Hematopoietic multipotent progenitor cell treated with erythropoietin and hydrocortisone succinate and interleukin-3 and kit ligand, for 4 days (in vitro differentiated cells): Measurements from ENCODE around the gene CUEDC1.
A peak's percentile ranks its signal among the peaks of the same experiment; 100 is the strongest.

Experiments used
- DNase-seq: peaks from one replicate; pipeline ENCODE4 v3.0.0-alpha.2; 2015

Gene CUEDC1

GRCh38 chr17:57892820-57893595 lies 62.2 kb downstream of the CUEDC1 start:
- peak; percentile 94 for DNase-seq

GRCh38 chr17:57892146-57892819 lies 62.9 kb downstream of the CUEDC1 start:
- DNase-seq, result peak; percentile 89

- no peak for DNase-seq
Measured at GRCh38 chr17:57890857-57891232, 64.4 kb downstream of the CUEDC1 start.

GRCh38 chr17:57889892-57890856 lies 65.0 kb downstream of the CUEDC1 start:
- DNase-seq, result peak; percentile 41

GRCh38 chr17:57889252-57889651 lies 66.0 kb downstream of the CUEDC1 start:
- no peak for DNase-seq

GRCh38 chr17:57888311-57889216 lies 66.6 kb downstream of the CUEDC1 start:
- DNase-seq, result no peak

- DNase-seq, result no peak
Measured at GRCh38 chr17:57887161-57887560, 68.1 kb downstream of the CUEDC1 start.

- no peak for DNase-seq
Measured at GRCh38 chr17:57886020-57886419, 69.2 kb downstream of the CUEDC1 start.

GRCh38 chr17:57885148-57885915 lies 69.9 kb downstream of the CUEDC1 start:
- no peak for DNase-seq

GRCh38 chr17:57881783-57882351 lies 73.3 kb downstream of the CUEDC1 start:
- DNase-seq, result no peak

GRCh38 chr17:57881143-57881542 lies 74.1 kb downstream of the CUEDC1 start:
- no peak for DNase-seq

GRCh38 chr17:57880086-57880456 lies 75.1 kb downstream of the CUEDC1 start:
- no peak for DNase-seq

GRCh38 chr17:57879437-57880085 lies 75.7 kb downstream of the CUEDC1 start:
- no peak for DNase-seq

- no peak for DNase-seq
Measured at GRCh38 chr17:57877803-57878377, 77.3 kb downstream of the CUEDC1 start.

- no peak for DNase-seq
Measured at GRCh38 chr17:57876866-57877237, 78.4 kb downstream of the CUEDC1 start.

GRCh38 chr17:57876023-57876865 lies 79.0 kb downstream of the CUEDC1 start:
- no peak for DNase-seq

- peak; percentile 75 for DNase-seq
Measured at GRCh38 chr17:57875290-57876022, 79.8 kb downstream of the CUEDC1 start.
